ENCODE data around the gene RMND1.

DNA sequence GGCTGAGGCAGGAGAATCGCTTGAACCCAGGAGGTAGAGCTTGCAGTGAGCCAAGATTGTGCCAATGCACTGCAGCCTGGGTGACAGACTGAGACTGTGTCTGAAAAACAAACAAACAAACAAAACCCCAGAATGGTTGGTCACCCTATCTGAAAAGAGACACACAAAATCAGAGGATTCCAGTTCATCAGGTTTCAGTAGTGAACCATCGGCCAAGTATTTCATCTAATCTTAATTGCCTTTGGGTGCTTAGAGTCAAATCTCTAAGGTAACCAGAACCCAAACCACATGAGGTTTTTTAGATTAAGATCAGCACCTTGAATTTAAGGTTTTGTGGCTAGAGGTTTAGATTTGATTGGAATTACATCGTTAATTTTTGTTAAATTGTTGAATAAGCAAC lies 52.2 kb downstream of the RMND1 start:
- TF ChIP-seq POLR2A (IDR thresholded peaks at IDR 0.05; ENCODE audit: low read depth, low read length) = peak; percentile 26; the same call in 1 of the 2 replicates
- no peak for TF ChIP-seq POLR2AphosphoS5 (IDR thresholded peaks at IDR 0.05; ENCODE audit: low read depth, low read length)

Data from GM12891 (cell line).